GM12872 (cell line): ENCODE data around the gene MGAT5.

Experiments
- TF ChIP-seq, protein P1 (sequence below): IDR thresholded peaks from 3 replicates; pipeline ENCODE4 v1.5.1; 2011; ENCODE audit warnings: low read depth, mild to moderate bottlenecking, low read length, moderate library complexity; ENCODE audit not compliant: insufficient read depth

The MGAT5 gene

DNA sequence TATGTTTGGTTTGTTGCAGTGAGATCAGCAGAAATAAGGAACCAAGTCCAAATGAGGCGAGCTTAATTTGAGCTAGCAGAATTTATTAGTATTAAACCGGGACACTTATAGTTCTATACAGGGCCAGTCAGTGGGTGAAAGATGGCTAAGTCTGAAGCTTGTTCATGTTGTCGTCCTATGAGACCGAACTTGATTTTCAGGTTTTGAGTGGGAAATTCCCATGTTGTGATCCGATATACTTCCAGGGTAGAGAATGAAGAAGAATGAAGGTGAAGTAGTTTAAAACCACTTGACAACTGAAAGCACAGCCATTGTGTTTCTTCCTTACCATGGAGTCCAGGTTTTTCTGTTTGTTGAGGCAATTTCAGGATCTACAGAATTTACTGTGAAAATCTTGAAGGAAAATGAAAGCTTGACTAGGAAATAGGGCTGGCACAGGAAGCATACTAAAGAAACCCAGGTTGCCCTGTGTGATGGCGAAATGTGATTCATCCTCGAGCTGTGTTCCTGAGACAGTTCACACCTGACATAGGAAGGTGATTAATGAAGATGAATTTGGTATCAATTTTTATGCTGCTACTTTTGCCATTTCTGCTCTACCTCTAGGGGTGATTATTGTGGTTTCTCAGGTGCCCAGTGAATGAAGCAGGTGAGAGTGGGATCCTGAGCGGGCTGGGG is 37.6 kb upstream of the MGAT5 start:
- TF ChIP-seq, protein P1, sequence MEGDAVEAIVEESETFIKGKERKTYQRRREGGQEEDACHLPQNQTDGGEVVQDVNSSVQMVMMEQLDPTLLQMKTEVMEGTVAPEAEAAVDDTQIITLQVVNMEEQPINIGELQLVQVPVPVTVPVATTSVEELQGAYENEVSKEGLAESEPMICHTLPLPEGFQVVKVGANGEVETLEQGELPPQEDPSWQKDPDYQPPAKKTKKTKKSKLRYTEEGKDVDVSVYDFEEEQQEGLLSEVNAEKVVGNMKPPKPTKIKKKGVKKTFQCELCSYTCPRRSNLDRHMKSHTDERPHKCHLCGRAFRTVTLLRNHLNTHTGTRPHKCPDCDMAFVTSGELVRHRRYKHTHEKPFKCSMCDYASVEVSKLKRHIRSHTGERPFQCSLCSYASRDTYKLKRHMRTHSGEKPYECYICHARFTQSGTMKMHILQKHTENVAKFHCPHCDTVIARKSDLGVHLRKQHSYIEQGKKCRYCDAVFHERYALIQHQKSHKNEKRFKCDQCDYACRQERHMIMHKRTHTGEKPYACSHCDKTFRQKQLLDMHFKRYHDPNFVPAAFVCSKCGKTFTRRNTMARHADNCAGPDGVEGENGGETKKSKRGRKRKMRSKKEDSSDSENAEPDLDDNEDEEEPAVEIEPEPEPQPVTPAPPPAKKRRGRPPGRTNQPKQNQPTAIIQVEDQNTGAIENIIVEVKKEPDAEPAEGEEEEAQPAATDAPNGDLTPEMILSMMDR, result no peak

DNA sequence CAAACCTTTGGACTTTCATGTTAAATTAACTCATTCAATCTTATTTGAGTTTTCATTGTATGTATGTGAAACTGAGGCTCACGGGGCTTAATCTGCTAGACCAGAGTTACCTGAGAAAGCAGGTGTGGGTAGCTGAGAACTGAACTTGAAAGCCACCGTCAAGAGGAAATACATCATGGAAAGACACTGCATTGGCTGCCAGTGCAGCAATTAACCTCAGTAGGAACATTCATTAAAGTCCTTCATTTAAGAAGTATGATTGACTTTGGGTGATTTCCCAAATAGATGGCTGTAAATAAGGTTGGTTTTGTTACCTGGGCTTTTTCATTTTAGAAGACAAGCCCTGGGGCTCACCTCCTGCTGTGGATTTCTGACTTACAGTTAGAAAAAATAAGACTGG is 36.5 kb upstream of the MGAT5 start:
- TF ChIP-seq, protein P1, result no peak

DNA sequence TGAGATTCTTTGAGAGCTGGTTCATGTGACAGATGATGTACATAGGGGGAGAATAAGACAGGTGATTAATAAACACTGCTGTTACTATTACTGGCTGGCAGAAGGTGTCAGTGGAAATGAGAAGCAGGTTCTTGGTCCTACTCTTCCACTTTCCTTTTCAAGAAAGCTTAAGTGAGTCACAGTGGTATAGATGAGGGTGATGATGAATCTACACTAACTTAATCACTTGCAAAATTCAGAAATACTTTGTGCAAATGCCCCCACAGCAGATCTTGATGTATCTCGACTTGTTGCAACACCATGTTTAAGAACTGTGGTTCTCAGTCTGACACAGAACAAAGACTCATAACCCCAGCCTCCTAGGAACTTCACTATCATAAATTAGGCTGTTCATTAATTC is 35.9 kb upstream of the MGAT5 start:
- TF ChIP-seq, protein P1, result no peak

DNA sequence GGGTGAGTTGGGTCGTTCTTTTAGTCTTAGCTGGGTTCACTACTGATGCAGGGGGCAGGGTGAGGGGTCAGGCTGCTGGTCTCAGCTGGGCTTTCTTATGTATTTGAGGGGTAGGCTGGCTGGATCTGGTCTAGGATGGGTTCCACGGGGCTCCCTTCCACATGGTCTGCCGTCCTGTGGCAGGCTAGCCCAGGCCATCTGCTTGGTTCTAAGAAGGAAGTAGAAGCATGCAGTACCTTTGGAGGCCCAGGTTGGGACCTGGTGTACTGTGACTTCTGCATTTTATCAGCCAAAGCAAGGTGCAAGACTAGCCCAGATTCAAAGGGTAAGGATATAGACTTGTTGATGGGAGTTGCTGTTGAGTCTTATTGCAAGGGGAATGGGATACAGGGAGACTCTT is 35.5 kb upstream of the MGAT5 start:
- TF ChIP-seq, protein P1, result no peak

DNA sequence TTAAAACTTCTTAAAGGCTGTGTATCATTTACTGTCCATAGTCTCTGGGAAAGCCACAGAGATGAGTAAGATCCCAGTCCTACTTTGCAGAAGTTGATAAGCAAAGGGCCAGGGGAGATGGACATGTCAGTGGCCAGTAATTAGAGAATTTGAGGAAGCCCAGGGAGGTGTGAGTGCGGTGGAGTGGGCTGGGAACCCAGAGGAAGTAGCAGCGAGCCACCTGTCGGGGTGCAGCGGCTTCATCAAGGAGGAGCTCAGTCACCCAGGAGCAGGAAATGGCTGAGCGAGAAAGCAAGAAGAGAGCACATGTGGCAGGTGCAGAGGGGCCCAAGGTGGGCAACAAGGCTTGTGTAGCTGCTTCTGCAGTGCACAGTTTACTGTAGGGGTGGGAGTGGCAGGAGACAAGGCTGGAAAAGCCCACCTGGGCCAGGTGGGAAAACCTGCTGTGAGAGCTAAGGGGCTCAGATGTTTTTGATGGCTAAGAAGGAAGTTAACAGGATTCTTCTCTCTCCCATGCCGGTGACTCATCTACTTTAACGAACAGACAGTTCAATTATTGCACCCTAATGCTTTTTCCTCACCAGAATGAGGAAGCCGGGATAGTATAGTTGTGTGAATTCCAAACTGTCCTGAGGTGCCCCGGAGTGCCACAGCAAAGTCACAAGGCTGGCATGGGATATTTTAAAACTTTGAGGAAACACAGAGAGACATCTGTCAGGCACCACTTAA is 34.8 kb upstream of the MGAT5 start:
- TF ChIP-seq, protein P1, result no peak

DNA sequence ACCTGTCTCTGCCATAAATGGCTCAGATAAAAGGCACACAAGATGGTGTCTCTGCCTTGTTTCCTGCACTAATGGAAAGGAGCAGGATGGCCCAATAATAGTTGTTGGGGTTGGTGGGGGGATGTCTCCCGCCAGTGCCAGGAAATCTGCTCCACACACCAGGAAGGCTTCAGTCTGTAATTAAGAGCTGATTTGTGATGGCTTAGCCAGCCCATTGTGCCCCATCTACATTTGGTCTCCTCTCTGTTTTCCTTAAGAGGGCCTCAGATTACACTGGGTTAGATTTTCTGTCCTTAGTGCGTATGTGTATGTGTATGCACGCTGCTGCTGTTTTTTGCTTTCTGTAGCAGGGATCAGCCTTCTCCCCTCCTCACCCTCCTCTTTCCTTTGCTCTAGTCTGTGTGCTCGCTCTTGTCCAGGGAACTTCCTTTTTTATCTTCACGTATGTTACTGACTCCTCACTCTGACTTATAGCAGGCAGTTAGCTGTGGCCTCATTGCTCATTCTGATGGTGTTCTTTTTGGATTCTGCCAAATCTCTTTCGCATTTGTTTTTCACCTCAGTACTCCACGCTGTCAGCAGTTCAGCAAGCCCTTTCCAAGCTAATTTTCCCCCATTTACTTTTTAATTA is 33.4 kb upstream of the MGAT5 start:
- TF ChIP-seq, protein P1, result no peak

DNA sequence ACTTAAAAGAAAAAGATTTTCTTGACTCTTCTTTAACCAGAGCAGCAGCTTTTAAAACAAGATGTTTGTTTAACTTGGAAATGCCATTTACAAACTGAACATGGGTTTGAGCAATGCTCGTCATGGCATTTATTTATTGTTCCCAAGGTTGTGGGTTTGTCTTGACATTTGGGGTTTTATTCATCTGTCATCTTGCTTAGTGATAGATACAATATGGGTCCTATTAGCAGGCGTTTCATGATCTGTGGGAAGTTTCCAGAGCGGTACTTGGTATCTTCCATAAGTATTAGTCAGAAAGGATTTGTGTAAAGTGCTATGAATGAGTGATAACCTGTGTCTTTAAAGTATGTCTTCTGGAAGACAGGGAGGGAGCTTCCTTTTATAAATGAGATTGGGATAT is 29.9 kb upstream of the MGAT5 start:
- TF ChIP-seq, protein P1, result no peak
